H1 (cell line): ENCODE data around the gene GRK7. TPM values are rescaled to one million over a fixed set of nuclear protein-coding genes. Genes with fewer than 3 reads are reported as not detected.

ENCODE experiments used
- CTCF ChIA-PET: fragments of 300-600 bp; sonication (Branson Sonifier 250); formaldehyde crosslinking; loops from one replicate; lab custom pipeline; 2021; ENCODE audit not compliant: partially characterized antibody; lab: Charles Lee
- POLR2A ChIA-PET: fragments of 300-600 bp; sonication (Branson Sonifier 250); formaldehyde crosslinking; loops from one replicate; lab custom pipeline; 2021; ENCODE audit warnings: inconsistent platforms; ENCODE audit not compliant: partially characterized antibody; lab: Charles Lee
- DNase-seq, 2 experiments: peaks; one replicate each; pipeline versions ENCODE4 v3.0.0 to v3.0.0-alpha.2; 2010 to 2022; ENCODE audit warnings: low spot score in 2 of 2, low read depth in 1 of 2, mixed read lengths in 1 of 2
- FAIRE-seq: peaks from 2 replicates; lab custom pipeline; 2011; peaks lifted over from hg19 to GRCh38; lab: Jason Lieb, UNC
- H2AFZ ChIP-seq: 2 replicates; pipeline ENCODE4 v1.8.1; 2012; ENCODE audit warnings: low read length, inconsistent platforms
- H2AK5ac ChIP-seq: 2 replicates; pipeline ENCODE4 v1.6.1; 2013; ENCODE audit warnings: low read depth, low read length
- H2BK120ac ChIP-seq: replicated peaks from 2 replicates; pipeline ENCODE3; 2013; ENCODE audit warnings: low read depth, low read length, inconsistent platforms
- H2BK12ac ChIP-seq: 2 replicates; pipeline ENCODE4 v1.6.1; 2013; ENCODE audit warnings: low read depth, low read length
- H2BK15ac ChIP-seq: 2 replicates; pipeline ENCODE4 v1.6.1; 2013; ENCODE audit warnings: low read length
- H2BK20ac ChIP-seq: 2 replicates; pipeline ENCODE4 v1.6.1; 2013; ENCODE audit warnings: low read length
- H2BK5ac ChIP-seq: 2 replicates; pipeline ENCODE4 v1.6.1; 2013; ENCODE audit warnings: low read depth, low read length
- H3K14ac ChIP-seq: 2 replicates; pipeline ENCODE4 v1.6.1; 2013; ENCODE audit warnings: inconsistent platforms; ENCODE audit not compliant: insufficient read length
- H3K18ac ChIP-seq: 2 replicates; pipeline ENCODE4 v1.6.1; 2013; ENCODE audit warnings: low read length; ENCODE audit errors: extremely low read depth
- H3K23ac ChIP-seq: 2 replicates; pipeline ENCODE4 v1.6.1; 2013; ENCODE audit warnings: inconsistent platforms; ENCODE audit not compliant: insufficient read length
- H3K23me2 ChIP-seq: 2 replicates; pipeline ENCODE4 v1.6.1; 2013; ENCODE audit warnings: low read depth, low read length
- H3K27ac ChIP-seq: 2 replicates; pipeline ENCODE4 v1.6.1; 2011; ENCODE audit warnings: low read depth, low read length, inconsistent platforms
- H3K27me3 ChIP-seq, 4 experiments: replicated peaks in 1 of 4; 1 replicate in 1 of 4; 2 replicates in 3 of 4; pipeline versions ENCODE4 v1.6.1 to v1.8.1; 2011 to 2013; ENCODE audit warnings: low read length in 3 of 4, mild to moderate bottlenecking in 3 of 4, inconsistent platforms in 2 of 4, mixed read lengths in 2 of 4, moderate library complexity in 1 of 4; ENCODE audit not compliant: control insufficient read depth in 3 of 4, insufficient read depth in 3 of 4; ENCODE audit errors: extremely low read depth in 1 of 4
- H3K36me3 ChIP-seq, 4 experiments: 2 replicates each; pipeline versions ENCODE4 v1.6.1 to v1.8.1; 2011 to 2013; ENCODE audit warnings: mild to moderate bottlenecking in 4 of 4, low read length in 3 of 4, moderate library complexity in 2 of 4, control low read depth in 1 of 4, inconsistent platforms in 1 of 4; ENCODE audit not compliant: insufficient read depth in 4 of 4, control insufficient read depth in 2 of 4
- H3K4ac ChIP-seq: replicated peaks from 2 replicates; pipeline ENCODE3; 2013; ENCODE audit warnings: low read length, low read depth, mixed read lengths, inconsistent platforms; ENCODE audit not compliant: insufficient read length
- H3K4me1 ChIP-seq, 4 experiments: replicated peaks in 1 of 4; 1 replicate in 1 of 4; 2 replicates in 3 of 4; pipeline versions ENCODE4 v1.6.1 to v1.8.1; 2011 to 2013; ENCODE audit warnings: low read length in 3 of 4, inconsistent platforms in 2 of 4, mixed read lengths in 1 of 4; ENCODE audit not compliant: insufficient read depth in 4 of 4, control insufficient read depth in 3 of 4
- H3K4me2 ChIP-seq, 2 experiments: 2 replicates each; pipeline versions ENCODE4 v1.6.1 to v1.8.1; 2011 to 2013; ENCODE audit warnings: low read depth in 2 of 2, low read length in 2 of 2, control low read depth in 1 of 2, inconsistent platforms in 1 of 2, mild to moderate bottlenecking in 1 of 2; ENCODE audit not compliant: insufficient read depth in 1 of 2
- H3K4me3 ChIP-seq, 4 experiments: fragments of 200-600, 300-600 bp in 1 of 4; sonication (generic), shearing (Covaris generic), sonication (Bioruptor Twin) in 1 of 4; 2 replicates each; pipeline versions ENCODE4 v1.5.1 to v1.8.1; 2011 to 2016; ENCODE audit warnings: low read length in 4 of 4, low read depth in 3 of 4, control low read depth in 2 of 4, inconsistent platforms in 2 of 4, mild to moderate bottlenecking in 2 of 4, mixed read lengths in 1 of 4, moderate library complexity in 1 of 4; ENCODE audit not compliant: insufficient read depth in 2 of 4; ENCODE audit errors: extremely low read depth in 1 of 4
- H3K56ac ChIP-seq: replicated peaks from 2 replicates; pipeline ENCODE3; 2013; ENCODE audit warnings: low read depth, mild to moderate bottlenecking, mixed read lengths, low read length, inconsistent platforms; ENCODE audit not compliant: insufficient read length
- H3K79me1 ChIP-seq: 2 replicates; pipeline ENCODE4 v1.6.1; 2013; ENCODE audit warnings: low read depth, low read length, control low read depth
- H3K79me2 ChIP-seq, 2 experiments: 2 replicates each; pipeline versions ENCODE4 v1.6.1 to v1.8.1; 2012 to 2013; ENCODE audit warnings: low read length in 2 of 2, mild to moderate bottlenecking in 2 of 2, inconsistent platforms in 1 of 2; ENCODE audit not compliant: insufficient read depth in 2 of 2, control insufficient read depth in 1 of 2
- H3K9ac ChIP-seq, 4 experiments: replicated peaks in 1 of 4; 1 replicate in 1 of 4; 2 replicates in 3 of 4; pipeline versions ENCODE4 v1.6.1 to v1.8.1; 2011 to 2013; ENCODE audit warnings: low read depth in 3 of 4, low read length in 3 of 4, control low read depth in 2 of 4, mild to moderate bottlenecking in 2 of 4, moderate library complexity in 2 of 4, inconsistent platforms in 1 of 4; ENCODE audit errors: extremely low read depth in 1 of 4
- H3K9me3 ChIP-seq, 2 experiments: 2 replicates each; pipeline versions ENCODE4 v1.6.1 to v1.8.1; 2012 to 2013; ENCODE audit warnings: mild to moderate bottlenecking in 2 of 2, moderate library complexity in 2 of 2, control low read depth in 1 of 2, inconsistent platforms in 1 of 2, low read depth in 1 of 2, low read length in 1 of 2, mixed read lengths in 1 of 2; ENCODE audit not compliant: insufficient read depth in 2 of 2
- H4K20me1 ChIP-seq, 2 experiments: replicated peaks in 1 of 2; 2 replicates each; pipeline versions ENCODE3 to v1.8.1; 2011 to 2013; ENCODE audit warnings: inconsistent platforms in 2 of 2, low read length in 2 of 2, mild to moderate bottlenecking in 1 of 2; ENCODE audit not compliant: insufficient read depth in 2 of 2, control insufficient read depth in 1 of 2
- H4K5ac ChIP-seq: 2 replicates; pipeline ENCODE4 v1.6.1; 2013; ENCODE audit warnings: low read length, low read depth, mixed read lengths, inconsistent platforms; ENCODE audit not compliant: insufficient read length
- H4K8ac ChIP-seq: 2 replicates; pipeline ENCODE4 v1.8.0; 2013; ENCODE audit warnings: mild to moderate bottlenecking, moderate library complexity, low read length, inconsistent platforms; ENCODE audit not compliant: insufficient read depth; ENCODE audit errors: extremely low read depth
- H4K91ac ChIP-seq: replicated peaks from 2 replicates; pipeline ENCODE3; 2013; ENCODE audit warnings: low read length, mixed read lengths, inconsistent platforms; ENCODE audit not compliant: insufficient read length
- MAFK ChIP-seq: IDR thresholded peaks from 2 replicates; pipeline ENCODE4 v1.6.1; 2012; ENCODE audit warnings: low read depth, mild to moderate bottlenecking, improper control_type of control experiment, low read length
- SUZ12 ChIP-seq: fragments of 200-600 bp; sonication (generic); IDR thresholded peaks from 2 replicates; pipeline ENCODE4 v1.6.1; 2012; ENCODE audit warnings: mild to moderate bottlenecking, inconsistent platforms, low read length, moderate library complexity, mixed read lengths
- WGBS, 2 experiments: shearing (Covaris generic) in 1 of 2; methylation state at CpG; one replicate each; pipeline versions ENCODE4 v1.1.6 to v1.1.7; 2013 to 2015; ENCODE audit warnings: low lambda C conversion rate in 2 of 2, mixed read lengths in 2 of 2, inconsistent platforms in 1 of 2, low coverage in 1 of 2, missing lambda C conversion rate in 1 of 2; ENCODE audit not compliant: insufficient replicate concordance in 2 of 2, insufficient coverage in 1 of 2, insufficient read length in 1 of 2; ENCODE audit errors: extremely low coverage in 1 of 2, missing lambda C conversion rate in 1 of 2; 5-methylcytosine and 5-hydroxymethylcytosine counted together
- polyA plus RNA-seq, 7 experiments: library from polyadenylated mRNA; depleted of rRNA in 3 of 7; stranded (reverse) in 5 of 7; unstranded in 2 of 7; fragments of >200 nt in 5 of 7; fragments of 200-250 nt in 2 of 7; gene quantifications; 1 replicate in 5 of 7; 2 replicates in 1 of 7; 4 replicates in 1 of 7; pipeline versions ENCODE4 v1.2.1 to v1.2.3, GENCODE V29; 2011 to 2013; ENCODE audit warnings: missing spikeins in 2 of 7, mixed read lengths in 2 of 7
- total RNA-seq: library from RNA; stranded (reverse); fragmentation: NEBNext Ultra II Directional; extraction: Animal tissue kit (Norgen Biotek cat#: 25700); gene quantifications from 2 replicates; pipeline ENCODE4 v1.2.1, GENCODE V29; 2021
- TF ChIP-seq, protein P1 (sequence below): IDR thresholded peaks from 2 replicates; pipeline ENCODE4 v1.6.1; 2012; ENCODE audit warnings: inconsistent platforms

The GRK7 gene
- total and polyA plus RNA-seq, 2 of the 8 experiments (the other 6 are each of a cell fraction or from before 2014, with no cell fraction given) = not detected

- FAIRE-seq = no peak
- H3K4ac ChIP-seq = no peak overlapping the region
- no peaks in the 10 kb centered on the region for H3K9me3 ChIP-seq
- H3K4me3 ChIP-seq = no peak overlapping the region
- H4K91ac ChIP-seq = no peak overlapping the region
- H4K8ac ChIP-seq = no peak overlapping the region
- TF ChIP-seq SUZ12 (no peak), MAFK (no peak)
- TF ChIP-seq, protein P1, sequence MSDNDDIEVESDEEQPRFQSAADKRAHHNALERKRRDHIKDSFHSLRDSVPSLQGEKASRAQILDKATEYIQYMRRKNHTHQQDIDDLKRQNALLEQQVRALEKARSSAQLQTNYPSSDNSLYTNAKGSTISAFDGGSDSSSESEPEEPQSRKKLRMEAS = no peak
- ChIA-PET POLR2A (no interaction called here), CTCF (interaction anchor here (0.8 to 2.0 kb wide), 4 partner anchors 16 to 138 kb away, joined by 3 to 4 read pairs (median 3); partner anchors contain the start of gene RNF7)
- no peak overlapping the region for H2BK12ac ChIP-seq
- no peak overlapping the region for H2BK5ac ChIP-seq
- H3K23me2 ChIP-seq = no peaks in the 10 kb centered on the region
- no peak for DNase-seq
- no peaks in the 10 kb centered on the region for H3K79me2 ChIP-seq
- H3K27me3 ChIP-seq = no peaks in the 10 kb centered on the region
- no peak overlapping the region for H2BK120ac ChIP-seq
- peaks cover 0 to 2% of the 10 kb centered on the region in 2 experiments for H4K20me1 ChIP-seq
- no peak overlapping the region for H2BK20ac ChIP-seq
- no peak overlapping the region for H2BK15ac ChIP-seq
- no peak overlapping the region for H2AK5ac ChIP-seq
- H3K4me2 ChIP-seq = no peak overlapping the region
- H3K4me1 ChIP-seq = no peaks in the 10 kb centered on the region
- no peak overlapping the region for H3K56ac ChIP-seq
- 0 out of 2 replicates have a peak overlapping the region, but pooled peaks have one; percentile 49 for H2AFZ ChIP-seq
- H3K36me3 ChIP-seq = no peaks in the 10 kb centered on the region
- no peak overlapping the region for H4K5ac ChIP-seq
- no peak overlapping the region for H3K14ac ChIP-seq
- 91% methylated on average over 15 of the region's 15 CpGs; no CpG with 5 or more reads in 1 of the 2 experiments for WGBS, 2 experiments
- no peak overlapping the region for H3K18ac ChIP-seq
- no peaks in the 10 kb centered on the region for H3K79me1 ChIP-seq
- no peak overlapping the region for H3K27ac ChIP-seq
- no peak overlapping the region for H3K9ac ChIP-seq
- no peak overlapping the region for H3K23ac ChIP-seq
Observed at GRCh38 chr3:141776885-141777284, 13.7 kb downstream of the GRK7 start.
